IPS DF 6.9 (cell line): ENCODE data around the gene DIPK1B.

Experiments used
- DNase-seq: peaks from one replicate; pipeline ENCODE4 v3.0.0-alpha.2; 2013; ENCODE audit warnings: low read depth, low spot score
- H3K27ac ChIP-seq: one replicate; pipeline ENCODE4 v1.5.1; 2013; ENCODE audit warnings: low read length, control low read depth
- H3K27me3 ChIP-seq: 2 replicates; pipeline ENCODE4 v1.6.1; 2013; ENCODE audit warnings: mild to moderate bottlenecking, low read length; ENCODE audit not compliant: control insufficient read depth, insufficient read depth
- H3K36me3 ChIP-seq: 2 replicates; pipeline ENCODE4 v1.6.1; 2013; ENCODE audit warnings: low read length; ENCODE audit not compliant: control insufficient read depth, insufficient read depth
- H3K4me1 ChIP-seq: 2 replicates; pipeline ENCODE4 v1.6.1; 2013; ENCODE audit warnings: low read length; ENCODE audit not compliant: control insufficient read depth, insufficient read depth
- H3K4me3 ChIP-seq: 2 replicates; pipeline ENCODE4 v1.5.1; 2013; ENCODE audit warnings: mild to moderate bottlenecking, low read length
- H3K9me3 ChIP-seq: 2 replicates; pipeline ENCODE4 v1.6.1; 2013; ENCODE audit warnings: low read length, inconsistent platforms; ENCODE audit not compliant: control insufficient read depth, insufficient read depth
- WGBS: extraction: QIAGEN DNeasy Blood & Tissue Kit; methylation state at CpG from one replicate; pipeline ENCODE4 v1.1.7; 2013; ENCODE audit warnings: mixed read lengths, missing lambda C conversion rate; ENCODE audit not compliant: insufficient read length, insufficient coverage; 5-methylcytosine and 5-hydroxymethylcytosine counted together

DIPK1B gene

DNA sequence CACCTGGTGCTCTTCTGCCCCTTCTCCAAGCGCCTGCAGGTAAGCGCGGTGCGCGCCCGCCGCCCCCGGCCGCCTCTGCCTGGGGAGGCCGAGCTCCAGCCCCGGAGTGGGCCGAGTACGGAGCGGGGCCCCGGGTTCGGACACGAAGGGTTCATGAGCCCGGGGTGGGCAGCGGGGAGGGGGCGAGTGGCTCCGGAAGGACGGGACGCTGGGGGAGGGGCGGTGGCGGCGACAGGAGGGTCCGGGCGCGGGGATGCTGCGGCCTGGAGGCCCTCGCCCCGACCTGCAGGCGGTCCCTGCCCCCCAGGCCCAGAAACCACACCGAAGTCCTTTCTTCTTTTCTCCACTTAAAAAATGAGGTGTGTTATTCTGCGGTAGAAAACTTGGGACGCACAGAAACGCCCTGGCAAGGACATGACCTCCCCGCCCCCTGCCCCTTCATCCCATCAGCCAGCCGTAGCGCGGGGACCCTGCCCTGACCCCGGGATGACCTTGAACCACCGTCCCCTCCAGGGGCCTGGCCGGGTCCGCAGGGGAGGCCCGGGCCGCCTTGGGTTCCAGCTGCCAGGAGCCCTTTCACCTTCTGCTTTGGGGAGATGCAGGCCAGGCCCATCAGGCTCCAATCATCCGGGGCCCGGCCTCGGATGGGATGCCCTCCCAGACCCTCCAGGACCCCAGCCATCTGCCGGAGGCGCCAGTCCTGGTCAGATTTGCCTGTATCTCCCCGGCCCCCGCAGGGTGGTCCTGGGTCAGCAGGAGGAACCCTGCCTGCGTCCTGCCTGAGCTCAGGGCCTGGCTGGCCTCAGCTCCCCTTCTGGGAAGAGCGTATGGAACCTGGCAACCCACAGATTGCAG, 545 bp downstream of the DIPK1B start:
- peak overlapping the region; percentile 93 for H3K4me3 ChIP-seq
- no peak for DNase-seq
- H3K27ac ChIP-seq: no peak overlapping the region

GRCh38 chr9:136713550-136713949, 1.2 kb downstream of the DIPK1B start:
- Histone ChIP-seq H3K9me3 (no peaks in the 10 kb centered on the region), H3K27me3 (no peaks in the 10 kb centered on the region), H3K27ac (no peak overlapping the region), H3K36me3 (peaks cover 3% of the 10 kb centered on the region; the same call in 1 of the 2 replicates), H3K4me1 (peaks cover 6% of the 10 kb centered on the region), H3K4me3 (no peak overlapping the region; the same call in 1 of the 2 replicates)
- DNase-seq: no peak
- no CpG with 5 or more reads among the region's 8 CpGs for WGBS

More for the DNA sequence above, 545 bp downstream of the DIPK1B start:
- H3K36me3 ChIP-seq: peaks cover 3% of the 10 kb centered on the region; the same call in 1 of the 2 replicates
- peaks cover 6% of the 10 kb centered on the region for H3K4me1 ChIP-seq
- no peaks in the 10 kb centered on the region for H3K9me3 ChIP-seq
- H3K27me3 ChIP-seq: no peaks in the 10 kb centered on the region
- WGBS: no CpG with 5 or more reads among the region's 56 CpGs

DNA sequence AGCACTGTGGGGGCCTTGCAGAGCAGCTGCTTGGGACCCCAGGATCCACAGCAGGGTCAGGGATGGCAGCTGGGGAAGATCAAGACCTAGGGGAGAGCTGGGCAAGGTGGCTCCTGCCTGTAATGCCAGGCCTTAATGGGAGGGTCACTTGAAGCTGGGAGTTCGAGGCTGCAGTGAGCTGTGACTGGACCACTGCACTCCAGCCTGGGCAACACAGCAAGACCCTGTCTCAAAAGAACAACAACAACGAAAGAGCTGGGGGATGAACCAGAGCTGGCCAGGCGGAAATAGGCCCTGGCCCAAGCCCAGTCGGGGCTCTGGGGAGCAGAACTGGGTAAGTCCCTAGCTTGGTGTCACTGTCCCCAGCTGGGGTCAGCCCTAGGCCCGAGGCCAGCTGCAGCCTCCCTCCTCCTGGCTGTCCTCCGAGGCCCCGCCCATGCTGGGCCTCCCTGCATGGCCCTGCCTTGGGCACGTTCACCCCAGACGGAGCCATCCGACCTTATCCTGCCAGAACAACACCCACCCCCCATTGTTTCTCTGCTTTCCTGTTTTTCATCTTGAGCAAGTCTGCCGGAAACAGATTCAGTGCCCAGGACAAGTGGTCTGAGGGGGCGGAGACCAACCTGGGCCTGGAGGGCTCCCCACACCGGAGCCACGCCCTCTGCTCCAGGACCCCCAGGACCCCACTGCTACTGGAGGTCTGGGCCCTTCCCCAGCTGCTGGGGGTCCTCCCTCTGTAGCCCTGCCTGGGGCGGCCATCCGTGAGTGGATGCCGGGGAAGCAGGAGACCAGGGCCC, 1.9 kb downstream of the DIPK1B start:
- WGBS: no CpG with 5 or more reads among the region's 17 CpGs
- Histone ChIP-seq H3K27ac (no peak overlapping the region), H3K4me3 (no peak overlapping the region), H3K27me3 (no peaks in the 10 kb centered on the region), H3K9me3 (no peaks in the 10 kb centered on the region), H3K36me3 (peaks cover 3% of the 10 kb centered on the region; the same call in 1 of the 2 replicates), H3K4me1 (peaks cover 6% of the 10 kb centered on the region)
- no peak for DNase-seq

GRCh38 chr9:136714893-136715274, 2.5 kb downstream of the DIPK1B start:
- no CpG with 5 or more reads among the region's 8 CpGs for WGBS
- peaks cover 3% of the 10 kb centered on the region; the same call in 1 of the 2 replicates for H3K36me3 ChIP-seq
- no peaks in the 10 kb centered on the region for H3K9me3 ChIP-seq
- H3K4me3 ChIP-seq: no peak overlapping the region
- peaks cover 6% of the 10 kb centered on the region for H3K4me1 ChIP-seq
- DNase-seq: no peak
- H3K27me3 ChIP-seq: no peaks in the 10 kb centered on the region
- H3K27ac ChIP-seq: no peak overlapping the region

DNA sequence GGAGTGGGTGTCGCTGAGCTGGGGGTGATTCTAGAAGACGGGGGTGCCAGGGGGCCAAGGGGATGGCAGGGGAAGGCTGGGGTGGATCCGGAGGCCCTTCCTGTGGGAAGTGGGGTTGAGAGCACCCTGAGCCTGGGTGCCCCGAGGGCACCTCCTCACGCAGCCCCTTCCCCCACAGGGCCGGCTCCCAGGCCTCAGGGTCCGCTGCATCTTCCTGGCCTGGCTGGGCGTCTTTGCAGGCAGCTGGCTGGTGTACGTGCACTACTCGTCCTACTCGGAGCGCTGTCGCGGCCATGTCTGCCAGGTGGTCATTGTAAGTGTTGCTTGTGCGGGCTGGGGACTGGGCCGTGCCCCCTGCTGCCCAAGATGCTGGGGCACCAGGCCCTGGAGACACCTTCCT, 5.0 kb downstream of the DIPK1B start:
- Histone ChIP-seq H3K36me3 (peaks cover 6% of the 10 kb centered on the region; the same call in 1 of the 2 replicates), H3K4me3 (no peak overlapping the region), H3K27ac (no peak overlapping the region), H3K9me3 (no peaks in the 10 kb centered on the region), H3K4me1 (peaks cover 6% of the 10 kb centered on the region), H3K27me3 (no peaks in the 10 kb centered on the region)
- DNase-seq: no peak
- no CpG with 5 or more reads among the region's 16 CpGs for WGBS

GRCh38 chr9:136718345-136719194, 6.2 kb downstream of the DIPK1B start:
- H3K36me3 ChIP-seq: peaks cover 15% of the 10 kb centered on the region
- H3K4me1 ChIP-seq: peaks cover 2% of the 10 kb centered on the region; the same call in 1 of the 2 replicates
- no peaks in the 10 kb centered on the region for H3K27me3 ChIP-seq
- no peak overlapping the region for H3K4me3 ChIP-seq
- no peak for DNase-seq
- H3K9me3 ChIP-seq: no peaks in the 10 kb centered on the region
- no CpG with 5 or more reads among the region's 20 CpGs for WGBS
- H3K27ac ChIP-seq: no peak overlapping the region

- H3K4me3 ChIP-seq: no peak overlapping the region
- H3K27ac ChIP-seq: no peak overlapping the region
- no peaks in the 10 kb centered on the region for H3K9me3 ChIP-seq
- peaks cover 20% of the 10 kb centered on the region for H3K36me3 ChIP-seq
- no peaks in the 10 kb centered on the region; the same call in 1 of the 2 replicates for H3K4me1 ChIP-seq
- DNase-seq: no peak
- no peaks in the 10 kb centered on the region for H3K27me3 ChIP-seq
- WGBS: no CpG with 5 or more reads among the region's 24 CpGs
Measured at GRCh38 chr9:136719195-136719880, 7.0 kb downstream of the DIPK1B start.

DNA sequence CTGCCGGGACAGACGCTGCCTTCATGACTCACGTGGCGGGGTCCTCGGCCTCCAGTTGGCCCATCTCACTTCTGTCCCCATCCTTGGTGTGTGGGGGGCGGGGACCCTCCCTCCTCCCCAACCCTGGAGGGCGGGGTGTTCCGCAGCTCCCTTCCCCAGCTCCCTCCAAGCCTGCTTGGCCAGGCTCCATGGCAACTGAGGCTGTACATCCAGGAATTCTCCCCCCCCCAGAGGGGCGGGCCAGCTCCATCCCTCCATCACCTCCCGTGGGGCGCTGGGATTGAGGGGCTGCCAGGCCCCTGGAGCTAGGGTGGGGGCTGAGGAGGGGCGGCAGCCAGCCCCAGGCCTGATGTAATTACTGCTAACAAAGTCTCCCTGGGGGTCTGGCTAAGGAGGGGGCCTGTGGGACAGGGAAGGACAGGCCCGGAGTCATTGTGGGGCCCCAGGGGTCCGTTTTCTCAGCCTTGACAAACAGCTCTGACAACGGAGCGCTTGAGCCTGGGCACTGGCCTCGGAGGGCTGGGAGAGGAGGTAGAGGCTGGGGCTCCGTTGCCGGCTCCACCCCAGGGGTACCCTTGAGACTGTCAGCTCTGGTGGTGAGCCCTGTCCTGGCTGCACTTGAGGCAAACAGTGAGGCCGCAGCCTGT, 8.0 kb downstream of the DIPK1B start:
- no peak overlapping the region for H3K4me3 ChIP-seq
- H3K4me1 ChIP-seq: no peaks in the 10 kb centered on the region; the same call in 1 of the 2 replicates
- DNase-seq: no peak
- peaks cover 21% of the 10 kb centered on the region for H3K36me3 ChIP-seq
- no peaks in the 10 kb centered on the region for H3K9me3 ChIP-seq
- no peaks in the 10 kb centered on the region for H3K27me3 ChIP-seq
- no CpG with 5 or more reads among the region's 20 CpGs for WGBS
- H3K27ac ChIP-seq: no peak overlapping the region

GRCh38 chr9:136720898-136721338, 8.5 kb downstream of the DIPK1B start:
- Histone ChIP-seq H3K27me3 (no peaks in the 10 kb centered on the region), H3K27ac (no peak overlapping the region), H3K4me3 (no peak overlapping the region), H3K36me3 (peaks cover 25% of the 10 kb centered on the region), H3K9me3 (no peaks in the 10 kb centered on the region), H3K4me1 (no peaks in the 10 kb centered on the region; the same call in 1 of the 2 replicates)
- DNase-seq: no peak
- no CpG with 5 or more reads among the region's 11 CpGs for WGBS
